ENCODE data around the gene MSH3.
"Not testable (repeated sequence)": the region's sequence is repeated elsewhere in the genome, so short reads cannot be mapped to it uniquely, and the experiment has no call there.

Gene MSH3

GRCh38 chr5:80797428-80798024, 143.1 kb downstream of the MSH3 start:
- DNase-seq (ENCODE audit: low spot score), result peak; percentile 35

- no peak for DNase-seq (ENCODE audit: low spot score)
These were observed 143.7 kb downstream of the MSH3 start for GRCh38 chr5:80798166-80798565.

GRCh38 chr5:80798633-80799032, 144.2 kb downstream of the MSH3 start:
- no peak for DNase-seq (ENCODE audit: low spot score)

- DNase-seq (ENCODE audit: low spot score), result peak; percentile 46
These were observed 144.6 kb downstream of the MSH3 start for GRCh38 chr5:80799041-80799440.

GRCh38 chr5:80799573-80799972, 145.1 kb downstream of the MSH3 start:
- no peak for DNase-seq (ENCODE audit: low spot score)

GRCh38 chr5:80804332-80804731, 149.9 kb downstream of the MSH3 start:
- DNase-seq (ENCODE audit: low spot score), result no peak

- DNase-seq (ENCODE audit: low spot score), result no peak
These were observed 150.6 kb downstream of the MSH3 start for GRCh38 chr5:80805038-80805437.

- no peak for DNase-seq (ENCODE audit: low spot score)
These were observed 152.5 kb downstream of the MSH3 start for GRCh38 chr5:80806929-80807328.

- DNase-seq (ENCODE audit: low spot score), result no peak
These were observed 155.0 kb downstream of the MSH3 start for GRCh38 chr5:80809451-80809850.

- DNase-seq (ENCODE audit: low spot score), result no peak
These were observed 156.0 kb downstream of the MSH3 start for GRCh38 chr5:80810425-80810824.

GRCh38 chr5:80816590-80816989, 162.1 kb downstream of the MSH3 start:
- no peak for DNase-seq (ENCODE audit: low spot score)

- no peak for DNase-seq (ENCODE audit: low spot score)
These were observed 166.2 kb downstream of the MSH3 start for GRCh38 chr5:80820685-80821084.

- DNase-seq (ENCODE audit: low spot score), result no peak
These were observed 168.2 kb downstream of the MSH3 start for GRCh38 chr5:80822640-80823039.

GRCh38 chr5:80824159-80824558, 169.7 kb downstream of the MSH3 start:
- not testable (repeated sequence) for DNase-seq (ENCODE audit: low spot score)

GRCh38 chr5:80825786-80826460, 171.5 kb downstream of the MSH3 start:
- peak; percentile 44 for DNase-seq (ENCODE audit: low spot score)

GRCh38 chr5:80834710-80835109, 180.3 kb downstream of the MSH3 start:
- DNase-seq (ENCODE audit: low spot score), result no peak

- DNase-seq (ENCODE audit: low spot score), result no peak
These were observed 180.7 kb downstream of the MSH3 start for GRCh38 chr5:80835128-80835527.

- DNase-seq (ENCODE audit: low spot score), result no peak
These were observed 183.2 kb downstream of the MSH3 start for GRCh38 chr5:80837679-80838078.

- not testable (repeated sequence) for DNase-seq (ENCODE audit: low spot score)
These were observed 186.8 kb downstream of the MSH3 start for GRCh38 chr5:80841026-80841797.

GRCh38 chr5:80846422-80846821, 192.0 kb downstream of the MSH3 start:
- DNase-seq (ENCODE audit: low spot score), result not testable (repeated sequence)

- DNase-seq (ENCODE audit: low spot score), result not testable (repeated sequence)
These were observed 195.7 kb downstream of the MSH3 start for GRCh38 chr5:80850168-80850567.

GRCh38 chr5:80852331-80853245, 198.1 kb downstream of the MSH3 start:
- DNase-seq (ENCODE audit: low spot score), result no peak
